H1 (cell line): Measurements from ENCODE around the gene MPRIP. TPM values are rescaled to one million over a fixed set of nuclear protein-coding genes. Genes with fewer than 3 reads are reported as not detected.

ENCODE experiments used
- CTCF ChIA-PET: fragments of 300-600 bp; sonication (Branson Sonifier 250); formaldehyde crosslinking; loops from one replicate; lab custom pipeline; 2021; ENCODE audit not compliant: partially characterized antibody; lab: Charles Lee
- POLR2A ChIA-PET: fragments of 300-600 bp; sonication (Branson Sonifier 250); formaldehyde crosslinking; loops from one replicate; lab custom pipeline; 2021; ENCODE audit warnings: inconsistent platforms; ENCODE audit not compliant: partially characterized antibody; lab: Charles Lee
- DNase-seq, 2 experiments: peaks; one replicate each; pipeline versions ENCODE4 v3.0.0 to v3.0.0-alpha.2; 2010 to 2022; ENCODE audit warnings: low spot score in 2 of 2, low read depth in 1 of 2, mixed read lengths in 1 of 2
- FAIRE-seq: peaks from 2 replicates; lab custom pipeline; 2011; peaks lifted over from hg19 to GRCh38; lab: Jason Lieb, UNC
- H2AFZ ChIP-seq: 2 replicates; pipeline ENCODE4 v1.8.1; 2012; ENCODE audit warnings: low read length, inconsistent platforms
- H2AK5ac ChIP-seq: 2 replicates; pipeline ENCODE4 v1.6.1; 2013; ENCODE audit warnings: low read depth, low read length
- H2BK120ac ChIP-seq: replicated peaks from 2 replicates; pipeline ENCODE3; 2013; ENCODE audit warnings: low read depth, low read length, inconsistent platforms
- H2BK12ac ChIP-seq: 2 replicates; pipeline ENCODE4 v1.6.1; 2013; ENCODE audit warnings: low read depth, low read length
- H2BK15ac ChIP-seq: 2 replicates; pipeline ENCODE4 v1.6.1; 2013; ENCODE audit warnings: low read length
- H2BK20ac ChIP-seq: 2 replicates; pipeline ENCODE4 v1.6.1; 2013; ENCODE audit warnings: low read length
- H2BK5ac ChIP-seq: 2 replicates; pipeline ENCODE4 v1.6.1; 2013; ENCODE audit warnings: low read depth, low read length
- H3K14ac ChIP-seq: 2 replicates; pipeline ENCODE4 v1.6.1; 2013; ENCODE audit warnings: inconsistent platforms; ENCODE audit not compliant: insufficient read length
- H3K18ac ChIP-seq: 2 replicates; pipeline ENCODE4 v1.6.1; 2013; ENCODE audit warnings: low read length; ENCODE audit errors: extremely low read depth
- H3K23ac ChIP-seq: 2 replicates; pipeline ENCODE4 v1.6.1; 2013; ENCODE audit warnings: inconsistent platforms; ENCODE audit not compliant: insufficient read length
- H3K23me2 ChIP-seq: 2 replicates; pipeline ENCODE4 v1.6.1; 2013; ENCODE audit warnings: low read depth, low read length
- H3K27ac ChIP-seq: 2 replicates; pipeline ENCODE4 v1.6.1; 2011; ENCODE audit warnings: low read depth, low read length, inconsistent platforms
- H3K27me3 ChIP-seq, 4 experiments: replicated peaks in 1 of 4; 1 replicate in 1 of 4; 2 replicates in 3 of 4; pipeline versions ENCODE4 v1.6.1 to v1.8.1; 2011 to 2013; ENCODE audit warnings: low read length in 3 of 4, mild to moderate bottlenecking in 3 of 4, inconsistent platforms in 2 of 4, mixed read lengths in 2 of 4, moderate library complexity in 1 of 4; ENCODE audit not compliant: control insufficient read depth in 3 of 4, insufficient read depth in 3 of 4; ENCODE audit errors: extremely low read depth in 1 of 4
- H3K36me3 ChIP-seq, 4 experiments: 2 replicates each; pipeline versions ENCODE4 v1.6.1 to v1.8.1; 2011 to 2013; ENCODE audit warnings: mild to moderate bottlenecking in 4 of 4, low read length in 3 of 4, moderate library complexity in 2 of 4, control low read depth in 1 of 4, inconsistent platforms in 1 of 4; ENCODE audit not compliant: insufficient read depth in 4 of 4, control insufficient read depth in 2 of 4
- H3K4ac ChIP-seq: replicated peaks from 2 replicates; pipeline ENCODE3; 2013; ENCODE audit warnings: low read length, low read depth, mixed read lengths, inconsistent platforms; ENCODE audit not compliant: insufficient read length
- H3K4me1 ChIP-seq, 4 experiments: replicated peaks in 1 of 4; 1 replicate in 1 of 4; 2 replicates in 3 of 4; pipeline versions ENCODE4 v1.6.1 to v1.8.1; 2011 to 2013; ENCODE audit warnings: low read length in 3 of 4, inconsistent platforms in 2 of 4, mixed read lengths in 1 of 4; ENCODE audit not compliant: insufficient read depth in 4 of 4, control insufficient read depth in 3 of 4
- H3K4me2 ChIP-seq, 2 experiments: 2 replicates each; pipeline versions ENCODE4 v1.6.1 to v1.8.1; 2011 to 2013; ENCODE audit warnings: low read depth in 2 of 2, low read length in 2 of 2, control low read depth in 1 of 2, inconsistent platforms in 1 of 2, mild to moderate bottlenecking in 1 of 2; ENCODE audit not compliant: insufficient read depth in 1 of 2
- H3K4me3 ChIP-seq, 4 experiments: fragments of 200-600, 300-600 bp in 1 of 4; sonication (generic), shearing (Covaris generic), sonication (Bioruptor Twin) in 1 of 4; 2 replicates each; pipeline versions ENCODE4 v1.5.1 to v1.8.1; 2011 to 2016; ENCODE audit warnings: low read length in 4 of 4, low read depth in 3 of 4, control low read depth in 2 of 4, inconsistent platforms in 2 of 4, mild to moderate bottlenecking in 2 of 4, mixed read lengths in 1 of 4, moderate library complexity in 1 of 4; ENCODE audit not compliant: insufficient read depth in 2 of 4; ENCODE audit errors: extremely low read depth in 1 of 4
- H3K56ac ChIP-seq: replicated peaks from 2 replicates; pipeline ENCODE3; 2013; ENCODE audit warnings: low read depth, mild to moderate bottlenecking, mixed read lengths, low read length, inconsistent platforms; ENCODE audit not compliant: insufficient read length
- H3K79me1 ChIP-seq: 2 replicates; pipeline ENCODE4 v1.6.1; 2013; ENCODE audit warnings: low read depth, low read length, control low read depth
- H3K79me2 ChIP-seq, 2 experiments: 2 replicates each; pipeline versions ENCODE4 v1.6.1 to v1.8.1; 2012 to 2013; ENCODE audit warnings: low read length in 2 of 2, mild to moderate bottlenecking in 2 of 2, inconsistent platforms in 1 of 2; ENCODE audit not compliant: insufficient read depth in 2 of 2, control insufficient read depth in 1 of 2
- H3K9ac ChIP-seq, 4 experiments: replicated peaks in 1 of 4; 1 replicate in 1 of 4; 2 replicates in 3 of 4; pipeline versions ENCODE4 v1.6.1 to v1.8.1; 2011 to 2013; ENCODE audit warnings: low read depth in 3 of 4, low read length in 3 of 4, control low read depth in 2 of 4, mild to moderate bottlenecking in 2 of 4, moderate library complexity in 2 of 4, inconsistent platforms in 1 of 4; ENCODE audit errors: extremely low read depth in 1 of 4
- H3K9me3 ChIP-seq, 2 experiments: 2 replicates each; pipeline versions ENCODE4 v1.6.1 to v1.8.1; 2012 to 2013; ENCODE audit warnings: mild to moderate bottlenecking in 2 of 2, moderate library complexity in 2 of 2, control low read depth in 1 of 2, inconsistent platforms in 1 of 2, low read depth in 1 of 2, low read length in 1 of 2, mixed read lengths in 1 of 2; ENCODE audit not compliant: insufficient read depth in 2 of 2
- H4K20me1 ChIP-seq, 2 experiments: replicated peaks in 1 of 2; 2 replicates each; pipeline versions ENCODE3 to v1.8.1; 2011 to 2013; ENCODE audit warnings: inconsistent platforms in 2 of 2, low read length in 2 of 2, mild to moderate bottlenecking in 1 of 2; ENCODE audit not compliant: insufficient read depth in 2 of 2, control insufficient read depth in 1 of 2
- H4K5ac ChIP-seq: 2 replicates; pipeline ENCODE4 v1.6.1; 2013; ENCODE audit warnings: low read length, low read depth, mixed read lengths, inconsistent platforms; ENCODE audit not compliant: insufficient read length
- H4K8ac ChIP-seq: 2 replicates; pipeline ENCODE4 v1.8.0; 2013; ENCODE audit warnings: mild to moderate bottlenecking, moderate library complexity, low read length, inconsistent platforms; ENCODE audit not compliant: insufficient read depth; ENCODE audit errors: extremely low read depth
- H4K91ac ChIP-seq: replicated peaks from 2 replicates; pipeline ENCODE3; 2013; ENCODE audit warnings: low read length, mixed read lengths, inconsistent platforms; ENCODE audit not compliant: insufficient read length
- BACH1 ChIP-seq: IDR thresholded peaks from 2 replicates; pipeline ENCODE4 v1.6.1; 2012; ENCODE audit warnings: low read length, improper control_type of control experiment
- CTBP2 ChIP-seq: IDR thresholded peaks from 2 replicates; pipeline ENCODE4 v1.7.0; 2011; ENCODE audit warnings: borderline replicate concordance, mild to moderate bottlenecking, moderate library complexity, mixed read lengths, low read length; ENCODE audit not compliant: insufficient read depth, insufficient read length
- TCF12 ChIP-seq: IDR thresholded peaks from 2 replicates; pipeline ENCODE4 v1.6.1; 2011; ENCODE audit warnings: low read depth, mild to moderate bottlenecking, low read length
- WGBS, 2 experiments: shearing (Covaris generic) in 1 of 2; methylation state at CpG; one replicate each; pipeline versions ENCODE4 v1.1.6 to v1.1.7; 2013 to 2015; ENCODE audit warnings: low lambda C conversion rate in 2 of 2, mixed read lengths in 2 of 2, inconsistent platforms in 1 of 2, low coverage in 1 of 2, missing lambda C conversion rate in 1 of 2; ENCODE audit not compliant: insufficient replicate concordance in 2 of 2, insufficient coverage in 1 of 2, insufficient read length in 1 of 2; ENCODE audit errors: extremely low coverage in 1 of 2, missing lambda C conversion rate in 1 of 2; 5-methylcytosine and 5-hydroxymethylcytosine counted together
- polyA plus RNA-seq, 7 experiments: library from polyadenylated mRNA; depleted of rRNA in 3 of 7; stranded (reverse) in 5 of 7; unstranded in 2 of 7; fragments of >200 nt in 5 of 7; fragments of 200-250 nt in 2 of 7; gene quantifications; 1 replicate in 5 of 7; 2 replicates in 1 of 7; 4 replicates in 1 of 7; pipeline versions ENCODE4 v1.2.1 to v1.2.3, GENCODE V29; 2011 to 2013; ENCODE audit warnings: missing spikeins in 2 of 7, mixed read lengths in 2 of 7
- total RNA-seq: library from RNA; stranded (reverse); fragmentation: NEBNext Ultra II Directional; extraction: Animal tissue kit (Norgen Biotek cat#: 25700); gene quantifications from 2 replicates; pipeline ENCODE4 v1.2.1, GENCODE V29; 2021

The MPRIP gene
- total and polyA plus RNA-seq, 2 of the 8 experiments (the other 6 are each of a cell fraction or from before 2014, with no cell fraction given), result 48.6 to 146 TPM

DNA sequence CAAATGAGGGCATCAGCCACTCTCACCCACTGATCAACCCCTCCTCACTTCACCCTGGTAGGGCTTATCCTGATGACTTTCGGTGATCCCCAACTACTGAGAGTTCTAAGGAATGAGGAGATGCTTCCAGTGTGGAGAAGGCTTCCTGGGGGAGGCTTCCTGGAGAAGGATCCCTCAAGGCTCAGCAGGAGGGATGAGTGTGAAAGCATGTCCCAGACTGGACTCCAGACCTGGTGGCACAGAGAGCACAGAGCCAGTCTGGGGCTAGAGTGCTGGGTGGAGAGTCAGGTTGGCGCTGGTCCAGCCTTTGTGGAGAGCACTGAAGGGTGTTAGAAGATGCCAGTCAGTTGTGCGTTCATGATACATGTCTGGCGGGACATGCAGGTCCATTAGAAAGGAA, 110.1 kb downstream of the MPRIP start:
- Histone ChIP-seq H4K8ac (no peak overlapping the region), H3K23ac (no peak overlapping the region), H3K4ac (no peak overlapping the region), H3K56ac (no peak overlapping the region), H4K20me1 (peaks cover under 1 to 3% of the 10 kb centered on the region in 2 experiments), H3K4me1 (no peaks in the 10 kb centered on the region), H2AFZ (no peak overlapping the region), H2BK120ac (no peak overlapping the region), H3K23me2 (no peaks in the 10 kb centered on the region), H2BK12ac (no peak overlapping the region), H3K27ac (no peak overlapping the region), H2BK5ac (no peak overlapping the region), H2BK20ac (no peak overlapping the region), H3K27me3 (no peaks in the 10 kb centered on the region), H4K91ac (no peak overlapping the region), H3K79me1 (no peaks in the 10 kb centered on the region), H3K18ac (no peak overlapping the region), H4K5ac (no peak overlapping the region), H2BK15ac (no peak overlapping the region), H3K4me2 (no peak overlapping the region), H3K14ac (no peak overlapping the region), H3K36me3 (peaks cover 5 to 30% (median 14%) of the 10 kb centered on the region in 4 experiments; a peak in 7 of 8 replicates), H3K4me3 (no peak overlapping the region), H3K9ac (no peak overlapping the region), H3K79me2 (no peaks in the 10 kb centered on the region), H3K9me3 (no peaks in the 10 kb centered on the region), H2AK5ac (no peak overlapping the region)
- CTCF ChIA-PET, result interaction anchor here (1.1 to 6.8 kb wide), 2 partner anchors 10 to 20 kb away, joined by 4 to 67 read pairs; no protein-coding TSS in a partner anchor
- DNase-seq (no peak), FAIRE-seq (no peak)
- POLR2A ChIA-PET, result interaction anchor here (1.3 kb wide), 1 partner anchor 11 kb away, joined by 5 read pairs; no protein-coding TSS in a partner anchor
- WGBS, 2 experiments, result 92% methylated on average over 4 of the region's 4 CpGs; no CpG with 5 or more reads in 1 of the 2 experiments
- TF ChIP-seq CTBP2, result no peak
- no peak for TF ChIP-seq BACH1
- TF ChIP-seq TCF12, result no peak
